NCI-H2107 treated with DMSO at 0.1 percent for 48 hours (cell line): ENCODE results near the gene SMIM23.
A peak's percentile ranks its signal among the peaks of the same experiment; 100 is the strongest.
"Not testable (repeated sequence)": the region's sequence is repeated elsewhere in the genome, so short reads cannot be mapped to it uniquely, and the experiment has no call there.

Experiments
- DNase-seq: peaks from one replicate; lab custom pipeline; 2025; ENCODE audit not compliant: unreplicated experiment; lab: John Stamatoyannopoulos, UW

The SMIM23 gene

DNA sequence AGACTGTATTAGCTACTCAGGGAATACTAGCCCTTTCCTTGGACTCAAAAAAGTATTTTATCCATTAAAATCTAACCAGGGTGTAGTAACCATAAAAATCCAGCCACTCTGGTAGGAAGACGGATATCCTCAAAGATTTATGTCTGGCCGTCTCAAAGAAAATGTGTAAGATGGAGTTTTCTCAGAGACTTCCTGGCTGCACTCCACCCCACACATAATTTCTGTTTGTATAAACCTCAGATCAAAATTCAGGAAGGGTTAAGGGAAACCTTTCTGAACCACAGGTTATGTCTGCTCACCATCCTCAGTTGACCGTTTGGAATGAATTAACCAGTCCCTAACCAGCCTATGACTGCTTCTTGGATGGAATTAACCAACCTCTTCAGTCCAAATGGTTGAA lies 13.8 kb upstream of the SMIM23 start:
- DNase-seq = no peak

- DNase-seq = no peak
Measured at GRCh38 chr5:171773106-171773505, 12.5 kb upstream of the SMIM23 start.

DNA sequence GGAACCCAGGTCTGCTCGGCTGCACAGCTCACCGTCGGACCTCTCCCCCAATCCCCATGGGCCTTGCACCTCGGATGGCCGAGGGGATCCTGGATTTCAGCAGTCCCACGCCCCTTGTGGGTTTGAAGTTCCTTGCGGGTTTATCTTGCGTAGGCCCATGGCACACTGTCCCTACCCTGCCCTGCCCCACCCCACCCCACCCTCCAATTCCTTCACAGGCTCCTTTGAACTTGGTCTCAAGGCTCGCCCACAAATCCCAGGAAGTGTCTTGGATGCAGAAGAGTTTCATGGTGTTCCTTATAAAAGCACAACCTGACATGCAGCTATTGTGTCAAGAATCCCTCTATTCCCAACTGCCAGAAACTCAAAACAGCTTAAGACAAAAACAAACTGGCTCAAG lies 11.2 kb upstream of the SMIM23 start:
- DNase-seq = no peak

DNA sequence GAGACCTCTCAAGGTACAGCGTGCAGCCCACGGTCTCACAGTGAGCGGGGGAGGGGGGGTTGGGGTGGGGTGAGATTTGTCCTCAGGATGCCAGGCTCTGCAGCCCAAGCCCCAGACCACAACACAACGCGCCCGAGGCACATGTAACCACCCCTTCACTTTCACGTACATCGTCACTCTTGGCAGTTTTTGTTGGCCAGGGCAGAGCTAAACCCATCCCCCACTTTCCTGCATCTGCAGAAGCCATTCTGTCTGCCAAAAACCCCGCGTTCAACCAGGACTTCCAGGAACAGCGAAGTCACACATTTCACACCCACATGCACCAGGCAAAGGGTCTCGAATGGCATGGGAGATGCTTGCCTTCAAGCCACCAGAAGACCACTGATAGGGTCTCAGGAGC lies 9.4 kb upstream of the SMIM23 start:
- DNase-seq = no peak

- DNase-seq = no peak
Measured at GRCh38 chr5:171776770-171777759, 8.6 kb upstream of the SMIM23 start.

DNA sequence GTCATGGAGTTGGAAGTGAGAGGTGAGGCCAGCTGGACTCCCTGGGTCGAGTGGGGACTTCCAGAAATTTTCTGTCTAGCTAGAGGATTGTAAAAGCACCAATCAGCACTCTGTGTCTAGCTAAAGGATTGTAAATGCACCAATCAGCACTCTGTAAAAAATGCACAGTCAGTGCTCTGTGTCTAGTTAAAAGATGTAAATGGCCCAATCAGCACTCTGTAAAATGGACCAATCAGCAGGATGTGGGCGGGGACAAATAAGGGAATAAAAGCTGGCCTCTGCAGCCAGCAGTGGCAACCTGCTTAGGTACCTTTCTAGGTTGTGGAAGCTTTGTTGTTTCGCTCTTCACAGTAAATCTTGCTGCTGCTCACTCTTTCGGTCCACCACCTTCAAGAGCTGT lies 3.9 kb upstream of the SMIM23 start:
- DNase-seq = not testable (repeated sequence)

DNA sequence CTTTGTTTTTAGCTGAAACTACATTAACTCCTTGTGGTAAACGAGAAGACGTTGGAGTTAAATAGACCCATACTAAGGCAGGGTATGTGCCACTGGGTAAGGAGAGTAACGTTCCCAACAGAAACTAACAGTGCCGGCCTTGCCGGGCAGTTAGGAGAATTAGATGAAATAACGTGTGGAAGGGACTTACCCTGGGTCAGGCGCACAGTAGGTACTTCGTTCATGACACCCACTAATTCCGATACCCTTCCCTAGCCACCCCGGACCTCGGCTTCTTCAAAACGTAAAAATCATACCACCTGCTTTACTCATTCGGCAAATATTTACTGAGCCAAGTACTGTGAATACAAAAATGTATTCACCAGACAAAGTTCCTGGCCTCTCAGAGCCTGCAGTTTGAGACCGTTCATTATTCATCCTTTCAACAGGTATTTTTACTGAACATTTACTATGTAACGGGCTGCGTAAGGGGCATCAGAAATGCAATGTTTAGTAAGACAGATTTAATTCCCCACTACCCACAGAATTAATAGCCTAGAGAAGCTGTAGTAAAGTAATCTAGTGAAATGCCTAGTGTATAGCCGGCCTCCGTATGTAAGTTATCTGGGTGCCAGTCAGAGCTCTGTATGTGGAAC lies 3.2 kb upstream of the SMIM23 start:
- no peak for DNase-seq

DNA sequence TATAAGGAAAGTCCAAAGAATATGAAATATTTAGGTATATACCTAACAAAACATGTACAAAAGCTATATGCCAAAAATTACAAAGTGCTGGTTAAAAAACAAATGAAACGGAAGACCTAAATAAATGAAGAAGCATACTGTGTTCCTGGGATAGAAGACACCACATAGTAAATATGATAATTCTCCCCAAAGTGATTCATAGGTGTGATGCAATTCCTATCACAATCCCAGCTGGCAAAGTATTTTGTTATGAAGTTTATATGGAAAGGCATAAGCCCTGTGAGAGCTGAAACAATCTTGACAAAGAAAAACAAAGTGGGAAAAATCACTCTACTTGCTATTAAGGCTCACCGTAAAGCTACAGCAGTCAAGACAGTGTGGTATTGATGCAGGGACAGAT lies 2.6 kb upstream of the SMIM23 start:
- no peak for DNase-seq

DNA sequence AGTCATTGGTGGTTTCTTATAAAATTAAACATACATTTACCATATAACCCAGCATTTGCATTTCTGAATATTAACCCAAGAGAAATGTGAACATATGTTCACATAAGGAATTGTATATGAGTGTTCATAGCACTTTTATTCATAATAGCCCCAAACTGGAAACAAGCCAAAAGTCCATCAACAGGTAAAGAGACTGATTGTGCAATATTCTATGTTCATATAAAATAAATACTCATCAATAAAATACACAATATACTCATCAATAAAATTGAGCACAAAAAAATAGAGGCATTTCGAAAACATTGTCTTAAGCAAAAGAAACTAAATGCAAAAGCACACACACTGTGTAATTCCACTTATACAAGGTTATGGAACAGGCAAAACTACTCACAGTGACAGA lies 3.7 kb downstream of the SMIM23 start:
- DNase-seq = no peak

- no peak for DNase-seq
Measured at GRCh38 chr5:171790408-171790807, 4.8 kb downstream of the SMIM23 start.

DNA sequence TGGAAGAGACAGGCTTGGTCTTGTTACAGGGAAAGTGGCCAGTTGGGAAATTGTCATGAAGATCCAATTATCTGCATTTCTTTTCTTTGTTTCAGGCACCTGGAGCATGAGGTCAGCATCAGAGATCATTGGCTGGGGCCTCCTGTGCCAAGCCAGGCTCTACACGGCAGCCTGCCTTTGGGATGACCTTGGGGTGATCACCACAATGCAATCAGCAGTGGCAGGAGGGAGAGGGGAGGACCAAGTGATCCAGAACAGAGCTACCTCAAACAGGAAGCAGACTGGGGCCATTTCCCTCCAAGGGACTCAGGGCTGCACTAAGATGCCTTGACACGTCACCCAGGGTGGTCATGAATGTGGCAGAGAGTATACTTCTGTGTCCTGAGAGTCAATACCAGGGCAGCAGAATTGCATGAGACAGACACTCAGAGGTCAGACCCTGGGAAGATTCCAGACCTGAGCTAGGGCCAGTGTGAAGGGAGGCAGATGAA lies 8.9 kb downstream of the SMIM23 start:
- no peak for DNase-seq

DNA sequence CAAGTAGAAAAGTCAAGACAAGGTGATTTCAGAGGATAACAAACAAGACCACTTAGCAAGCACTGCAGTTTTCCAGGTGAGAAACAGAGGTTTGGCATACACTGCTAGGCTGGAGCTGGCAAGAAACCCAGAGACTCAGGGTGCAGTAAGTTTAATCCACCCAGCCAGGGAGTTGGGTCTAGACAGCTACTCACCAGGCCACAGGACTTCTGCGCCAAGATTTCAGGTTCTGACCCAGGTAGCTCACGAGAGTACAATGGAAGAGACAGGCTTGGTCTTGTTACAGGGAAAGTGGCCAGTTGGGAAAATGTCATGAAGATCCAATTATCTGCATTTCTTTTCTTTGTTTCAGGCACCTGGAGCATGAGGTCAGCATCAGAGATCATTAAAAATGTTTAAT lies 9.8 kb downstream of the SMIM23 start:
- DNase-seq = no peak

DNA sequence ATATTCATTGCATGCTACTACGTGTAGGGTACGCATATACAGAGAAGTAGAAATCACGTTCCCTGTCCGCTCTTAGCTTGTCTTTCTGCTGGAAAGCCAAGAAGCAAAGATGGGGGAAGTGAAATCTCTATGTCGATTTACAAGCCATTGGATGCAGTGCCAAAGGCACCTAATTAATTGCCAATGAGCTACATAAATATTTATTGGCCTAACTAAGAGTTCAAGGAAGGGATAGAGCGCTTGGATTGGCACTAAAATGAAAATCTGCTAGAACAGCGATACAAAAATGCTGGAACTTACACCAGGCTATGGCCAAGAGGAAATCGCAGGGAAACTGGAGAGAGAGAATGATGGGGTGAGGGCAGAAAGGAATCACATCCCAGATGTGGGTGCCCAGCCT lies 10.8 kb downstream of the SMIM23 start:
- DNase-seq = no peak

- DNase-seq = no peak
Measured at GRCh38 chr5:171797543-171797942, 11.9 kb downstream of the SMIM23 start.

DNA sequence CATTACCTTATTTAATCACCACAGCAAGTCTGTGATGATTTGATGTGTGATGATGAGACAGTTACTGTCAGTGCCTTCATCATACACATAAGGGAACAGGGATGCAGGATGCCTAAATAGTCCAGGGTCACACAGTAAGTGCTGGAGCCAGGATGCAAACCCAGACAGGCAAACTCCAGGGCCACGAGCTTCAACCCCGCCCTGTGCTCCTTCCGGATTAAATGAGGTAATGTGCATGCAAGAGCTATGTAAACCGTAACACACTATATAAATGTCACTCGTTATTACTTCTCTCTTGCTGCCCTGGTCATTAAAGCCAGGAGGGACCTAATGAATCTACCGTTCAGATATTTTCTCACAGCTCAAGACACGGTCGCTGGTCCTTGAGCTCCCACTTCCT lies 12.8 kb downstream of the SMIM23 start:
- DNase-seq = no peak

GRCh38 chr5:171801839-171802238 lies 16.2 kb downstream of the SMIM23 start:
- no peak for DNase-seq

- DNase-seq = no peak
Measured at GRCh38 chr5:171805746-171806145, 20.1 kb downstream of the SMIM23 start.

DNA sequence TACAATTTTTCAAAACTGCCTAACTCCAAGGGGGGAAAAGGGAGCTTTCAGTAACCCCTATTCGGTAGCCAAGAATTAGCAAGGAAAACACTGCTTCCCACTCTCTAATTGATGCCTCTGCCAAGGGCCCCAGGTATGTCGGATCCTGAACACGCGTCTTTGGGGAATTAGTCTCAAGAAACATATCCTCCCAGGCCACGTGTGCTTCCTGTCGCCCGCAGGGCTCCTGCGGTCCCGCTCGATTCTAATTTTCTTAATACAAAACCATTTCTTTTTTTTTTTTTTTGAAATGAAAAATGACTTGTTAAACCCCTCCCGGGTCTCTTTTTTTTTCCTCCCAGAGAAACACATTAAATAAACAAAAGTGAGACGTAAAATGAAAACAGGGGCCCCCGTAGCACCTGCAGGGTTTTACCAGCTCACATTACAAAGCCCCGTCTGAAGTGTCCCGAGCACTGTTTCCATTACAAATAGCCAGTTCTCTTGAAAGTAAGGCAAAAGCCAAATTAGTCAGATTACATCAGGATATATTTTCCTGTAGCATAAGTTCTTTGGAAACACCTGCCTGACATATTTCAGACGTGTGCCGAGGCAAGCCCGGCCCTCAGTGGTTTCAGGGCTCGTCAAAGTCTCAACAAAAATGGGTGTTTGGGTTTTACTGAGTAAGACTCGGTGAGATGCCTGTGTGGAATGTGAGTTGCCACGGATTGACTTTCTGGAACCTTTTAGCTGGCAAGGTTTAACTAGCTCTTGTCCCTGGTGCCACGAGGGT lies 21.5 kb downstream of the SMIM23 start:
- DNase-seq = peak; percentile 79

DNA sequence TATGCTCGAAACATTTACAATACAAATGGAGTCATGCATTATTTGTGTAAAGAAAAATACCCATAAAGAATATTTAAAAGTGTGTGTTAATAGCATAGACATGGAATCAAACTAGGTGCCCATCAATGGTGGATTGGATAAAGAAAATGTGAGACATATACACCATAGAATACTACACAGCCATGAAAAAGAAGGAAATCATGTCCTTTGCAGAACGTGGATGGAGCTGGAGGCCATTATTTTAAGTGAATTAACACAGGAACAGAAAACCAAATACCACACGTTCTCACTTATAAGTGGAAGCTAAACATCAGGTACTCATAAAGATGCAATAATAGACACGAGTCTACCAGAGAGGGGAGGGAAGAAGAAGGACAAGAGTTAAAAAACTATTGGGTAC lies 22.8 kb downstream of the SMIM23 start:
- no peak for DNase-seq

GRCh38 chr5:171808951-171809350 lies 23.3 kb downstream of the SMIM23 start:
- no peak for DNase-seq

GRCh38 chr5:171810227-171810626 lies 24.6 kb downstream of the SMIM23 start:
- peak; percentile 24 for DNase-seq
